GM10847 (cell line): ENCODE results near the gene SRI.

Source experiments
- POLR2A ChIP-seq: IDR thresholded peaks from 2 replicates; pipeline ENCODE4 v1.6.1; 2011; ENCODE audit not compliant: insufficient read length; ENCODE audit errors: extremely low read depth

Gene SRI

DNA sequence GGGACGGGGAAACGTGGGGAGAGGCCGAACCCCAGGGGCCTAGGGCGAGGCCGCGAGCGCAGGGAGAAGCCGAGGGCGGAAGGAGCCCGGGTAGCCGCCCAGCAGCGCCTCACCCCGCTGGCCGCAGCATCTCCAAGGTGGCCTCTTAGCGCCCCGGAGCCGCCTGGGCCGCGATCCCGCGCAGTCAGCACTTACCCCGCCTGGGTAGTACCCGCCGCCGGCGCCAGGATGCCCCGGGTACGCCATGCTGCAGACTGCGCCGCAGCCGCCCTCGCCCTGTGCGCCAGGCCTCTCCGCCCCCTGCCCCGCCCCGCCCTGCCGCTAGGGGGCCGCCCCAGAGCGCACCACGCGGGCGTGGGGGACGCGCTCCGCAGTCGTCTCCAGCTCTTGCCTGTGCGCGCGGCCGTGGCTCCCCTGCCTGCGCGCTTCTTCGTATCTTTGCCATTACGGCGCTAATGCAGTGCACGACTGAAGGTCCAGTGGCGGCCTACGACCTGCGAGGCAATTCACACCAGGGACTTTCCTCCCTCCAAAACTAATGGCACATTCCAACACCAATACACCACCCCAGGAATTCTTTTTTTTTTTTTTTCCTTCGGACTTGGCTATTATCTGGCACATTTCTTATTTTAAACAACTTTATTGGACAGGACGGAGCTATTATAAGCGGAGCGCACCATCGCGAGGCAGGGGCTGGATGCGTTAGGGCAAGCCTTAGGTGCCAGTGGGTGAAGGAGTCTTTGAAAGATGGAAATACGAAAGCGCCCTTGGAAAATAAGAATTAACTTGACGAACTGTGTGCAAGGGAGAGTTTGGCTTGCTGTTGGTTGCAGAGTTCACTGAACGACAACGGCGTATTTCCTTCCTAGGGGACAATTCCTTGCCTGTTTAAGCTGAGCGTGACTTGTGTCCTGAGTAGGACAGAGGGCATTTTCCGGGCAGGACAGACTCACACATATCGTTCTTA, at the start of gene SRI:
Gene SRI, minus strand, starts transcription at position 258 of the 967 bp plus-strand sequence. Its CDS starts 12 bp downstream, at position 246.
- peak; percentile 75 for TF ChIP-seq POLR2A

- no peak for TF ChIP-seq POLR2A
Measured at GRCh38 chr7:88269586-88269985, 49.7 kb upstream of the SRI start.

- TF ChIP-seq POLR2A, result no peak
Measured at GRCh38 chr7:88268858-88269257, 49.0 kb upstream of the SRI start.

- no peak for TF ChIP-seq POLR2A
Measured at GRCh38 chr7:88268051-88268450, 48.2 kb upstream of the SRI start.

DNA sequence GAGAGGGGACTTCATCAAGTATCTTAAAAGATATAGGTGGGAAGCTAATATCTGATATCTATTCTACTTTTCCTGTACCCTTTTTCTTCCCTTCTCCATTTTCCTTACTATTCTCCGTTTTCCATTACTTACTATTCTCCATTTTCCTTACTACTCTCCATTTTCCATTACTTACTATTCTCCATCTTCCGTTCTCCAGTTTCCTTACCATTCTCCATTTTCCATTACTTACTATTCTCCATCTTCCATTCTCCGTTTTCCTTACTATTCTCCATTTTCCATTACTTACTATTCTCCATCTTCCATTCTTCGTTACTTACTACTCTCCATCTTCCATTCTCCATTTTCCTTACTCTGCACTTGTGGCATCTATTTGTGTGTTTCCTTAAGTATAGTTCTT, 47.6 kb upstream of the SRI start:
- no peak for TF ChIP-seq POLR2A

DNA sequence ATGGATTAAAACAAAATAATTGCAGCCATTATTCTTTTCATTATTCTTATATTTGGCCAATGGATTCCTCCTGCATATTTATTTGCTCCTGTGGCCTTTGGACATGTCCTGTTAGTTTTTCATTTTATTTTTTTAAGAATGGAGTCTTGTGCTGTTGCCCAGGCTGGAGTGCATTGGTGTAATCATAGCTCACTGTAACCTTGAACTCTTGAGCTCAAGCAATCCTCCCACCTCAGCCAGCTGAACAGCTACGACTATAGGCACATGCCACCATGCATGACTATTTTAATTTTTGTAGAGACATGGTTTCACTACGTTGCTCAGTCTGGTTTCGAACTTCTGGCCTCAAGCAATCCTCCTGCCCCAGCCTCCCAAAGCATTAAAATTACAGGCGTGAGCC, 42.7 kb upstream of the SRI start:
- no peak for TF ChIP-seq POLR2A

DNA sequence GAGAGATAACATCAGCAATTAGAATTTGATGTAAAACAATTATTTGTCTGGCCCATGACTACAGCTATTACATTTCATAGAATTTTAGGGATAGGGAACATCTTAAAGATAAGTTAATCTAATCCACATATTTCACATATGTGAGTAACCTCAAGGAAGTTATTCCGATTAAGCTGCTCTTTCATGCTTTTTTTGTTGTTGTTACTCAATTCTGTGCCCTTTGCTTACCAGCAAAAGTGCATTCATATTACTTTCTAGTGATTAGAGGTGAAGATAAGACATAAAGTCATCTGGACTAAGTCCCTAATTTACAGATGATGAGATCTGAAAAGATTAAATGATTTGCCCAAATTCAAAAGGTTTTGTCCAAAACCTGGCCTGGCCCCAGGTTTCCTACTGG, 40.9 kb upstream of the SRI start:
- TF ChIP-seq POLR2A, result no peak

GRCh38 chr7:88259656-88260380, 40.0 kb upstream of the SRI start:
- no peak for TF ChIP-seq POLR2A

- TF ChIP-seq POLR2A, result no peak
Measured at GRCh38 chr7:88256906-88257305, 37.1 kb upstream of the SRI start.

DNA sequence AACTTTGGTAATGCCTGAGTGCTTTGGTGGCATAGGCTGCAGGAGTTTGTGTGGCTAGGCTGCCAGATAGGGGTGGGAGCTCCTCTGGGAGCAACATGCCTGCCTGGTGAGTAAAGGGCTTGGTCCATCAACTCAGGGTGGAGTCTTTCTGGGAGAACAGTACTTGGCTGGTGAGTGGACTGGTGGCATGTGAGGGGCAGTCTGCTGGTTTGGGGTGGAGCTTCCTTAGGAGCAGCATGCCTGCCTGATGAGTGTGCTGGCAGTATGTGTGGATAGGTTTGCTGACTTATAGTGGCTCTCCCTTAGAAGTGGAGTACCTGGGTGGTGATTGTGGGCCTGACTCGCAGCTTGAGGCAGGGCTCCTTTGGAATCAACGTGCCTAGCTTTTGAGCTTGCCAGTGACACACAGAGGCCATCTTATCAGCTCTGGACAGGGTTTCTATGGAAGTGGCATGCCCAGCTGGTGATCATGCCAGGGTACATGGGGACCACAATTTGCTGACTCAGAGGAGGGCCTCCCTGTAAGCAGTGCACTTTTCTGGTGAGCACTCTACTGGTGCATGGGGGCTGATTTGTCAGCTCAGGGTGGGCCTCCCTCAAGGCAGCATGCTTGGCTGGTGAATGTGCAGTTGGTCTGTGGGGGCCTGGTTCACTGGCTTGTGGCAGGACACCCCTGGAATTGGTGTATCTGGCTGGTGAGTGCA, 35.0 kb upstream of the SRI start:
- no peak for TF ChIP-seq POLR2A

GRCh38 chr7:88253640-88254039, 33.8 kb upstream of the SRI start:
- no peak for TF ChIP-seq POLR2A

DNA sequence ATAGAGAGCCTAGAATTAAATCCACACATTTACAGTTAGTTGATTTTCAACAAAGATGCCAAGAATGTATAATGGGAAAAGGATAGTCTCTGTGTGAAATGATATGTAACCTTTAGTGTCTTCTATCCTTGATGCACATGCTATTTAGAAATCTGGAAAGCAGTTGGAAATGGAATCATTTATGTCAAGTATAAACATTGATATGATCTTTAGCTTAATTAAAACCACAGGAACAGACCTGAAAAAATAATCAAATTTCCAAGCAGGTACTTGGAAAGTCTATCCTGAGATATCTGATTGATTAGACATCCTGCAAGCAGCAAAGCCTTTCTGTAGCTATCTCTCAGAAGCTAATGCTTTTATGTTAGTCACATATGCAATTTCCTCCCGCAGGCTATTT, 24.4 kb upstream of the SRI start:
- TF ChIP-seq POLR2A, result no peak

DNA sequence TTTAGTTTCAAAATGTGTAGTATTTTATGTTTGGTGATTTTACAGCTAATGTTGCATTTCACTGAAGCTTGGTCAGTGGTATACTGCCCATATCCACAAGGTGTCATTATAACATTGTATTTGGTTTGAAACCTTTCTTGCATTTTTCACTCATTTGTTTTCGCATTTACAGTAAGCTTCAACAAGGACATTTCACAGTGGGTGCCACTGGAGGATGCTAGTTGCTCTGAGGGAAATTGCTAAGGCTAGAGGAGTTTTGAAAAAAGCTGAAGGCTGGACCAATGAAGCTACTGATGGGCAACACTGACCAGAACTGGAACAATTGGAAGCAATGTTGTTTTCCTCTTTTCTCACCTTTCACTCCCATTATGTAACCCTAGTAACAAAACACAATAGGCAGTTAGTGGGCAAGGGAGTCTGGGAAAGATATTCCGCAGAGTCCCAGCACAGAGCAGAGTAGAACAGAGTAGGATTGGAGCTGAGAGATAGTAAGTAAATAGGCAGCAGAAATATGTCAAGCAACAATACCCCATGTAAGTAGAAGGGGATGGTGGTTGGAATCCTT, 23.6 kb upstream of the SRI start:
- TF ChIP-seq POLR2A, result no peak

DNA sequence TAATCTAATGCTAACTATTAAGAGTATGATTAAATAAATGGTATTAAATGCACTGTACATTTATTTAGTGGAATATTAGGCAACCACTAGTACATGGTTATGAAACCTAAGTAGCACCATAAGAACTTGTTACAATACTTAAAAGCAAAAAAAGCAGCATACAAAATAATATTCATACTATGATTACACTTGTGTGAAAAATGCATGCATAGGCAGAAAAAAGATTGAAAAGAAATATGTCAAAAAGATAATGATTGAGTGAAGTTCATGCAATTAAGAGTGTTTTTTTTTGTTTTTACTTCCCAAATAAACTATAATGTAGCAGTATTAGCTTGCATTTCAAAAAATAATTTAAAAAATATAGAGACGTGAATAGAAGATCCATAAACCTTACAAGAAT, 20.0 kb upstream of the SRI start:
- TF ChIP-seq POLR2A, result no peak

- TF ChIP-seq POLR2A, result no peak
Measured at GRCh38 chr7:88233828-88234227, 14.0 kb upstream of the SRI start.

GRCh38 chr7:88230646-88231045, 10.8 kb upstream of the SRI start:
- no peak for TF ChIP-seq POLR2A
